Common myeloid progenitor, CD34-positive (primary cell): ENCODE results near the gene GNAS.

ENCODE experiments used
- CTCF ChIA-PET: fragments of 350-600 bp; sonication (Branson Sonifier 250); formaldehyde crosslinking; loops from one replicate; lab custom pipeline; 2021; ENCODE audit warnings: antibody characterized with exemption; lab: Charles Lee
- POLR2A ChIA-PET: fragments of 350-600 bp; sonication (Branson Sonifier 250); formaldehyde crosslinking; loops from one replicate; lab custom pipeline; 2021; ENCODE audit warnings: antibody characterized with exemption; lab: Charles Lee
- DNase-seq, 3 donors: peaks; one replicate each; pipeline versions ENCODE4 v3.0.0 to v3.0.0-alpha.2; 2013
- H3K27ac ChIP-seq, 2 experiments: 1 replicate in 1 of 2; 2 replicates in 1 of 2; pipeline ENCODE4 v1.7.0; 2013; ENCODE audit warnings: inconsistent platforms in 2 of 2, low read length in 2 of 2, mild to moderate bottlenecking in 2 of 2, low read depth in 1 of 2, moderate library complexity in 1 of 2; ENCODE audit not compliant: severe bottlenecking in 2 of 2, insufficient read depth in 1 of 2, poor library complexity in 1 of 2
- H3K27me3 ChIP-seq, 5 experiments: replicated peaks in 2 of 5; 1 replicate in 3 of 5; 2 replicates in 2 of 5; pipeline versions ENCODE4 v1.6.1 to v1.7.0; 2013; ENCODE audit warnings: low read length in 4 of 5, mild to moderate bottlenecking in 2 of 5, moderate library complexity in 2 of 5, inconsistent platforms in 1 of 5; ENCODE audit not compliant: insufficient read depth in 5 of 5, control insufficient read depth in 4 of 5
- H3K36me3 ChIP-seq, 4 experiments: 1 replicate in 2 of 4; 2 replicates in 2 of 4; pipeline versions ENCODE4 v1.6.1 to v1.7.0; 2013; ENCODE audit warnings: low read length in 3 of 4, control low read depth in 1 of 4, mild to moderate bottlenecking in 1 of 4; ENCODE audit not compliant: control insufficient read depth in 4 of 4, insufficient read depth in 4 of 4
- H3K4me1 ChIP-seq, 4 experiments: 1 replicate in 3 of 4; 2 replicates in 1 of 4; pipeline versions ENCODE4 v1.6.1 to v1.7.1; 2013; ENCODE audit warnings: low read length in 3 of 4, mild to moderate bottlenecking in 3 of 4, control low read depth in 1 of 4, inconsistent platforms in 1 of 4, moderate library complexity in 1 of 4; ENCODE audit not compliant: control insufficient read depth in 4 of 4, insufficient read depth in 4 of 4; ENCODE audit errors: control extremely low read depth in 1 of 4
- H3K4me3 ChIP-seq, 7 experiments: 1 replicate in 4 of 7; 2 replicates in 3 of 7; pipeline versions ENCODE4 v1.5.1 to v1.7.0; 2013; ENCODE audit warnings: mild to moderate bottlenecking in 7 of 7, low read length in 6 of 7, moderate library complexity in 6 of 7, inconsistent platforms in 2 of 7, low read depth in 2 of 7, control low read depth in 1 of 7; ENCODE audit not compliant: insufficient read depth in 4 of 7, control insufficient read depth in 1 of 7; ENCODE audit errors: extremely low read depth in 1 of 7
- H3K9me3 ChIP-seq, 5 experiments: 1 replicate in 4 of 5; 2 replicates in 1 of 5; pipeline versions ENCODE4 v1.6.1 to v1.7.1; 2013; ENCODE audit warnings: low read length in 4 of 5, mild to moderate bottlenecking in 2 of 5, inconsistent platforms in 1 of 5, low read depth in 1 of 5, moderate library complexity in 1 of 5; ENCODE audit not compliant: control insufficient read depth in 4 of 5, insufficient read depth in 2 of 5; ENCODE audit errors: control extremely low read depth in 1 of 5
- WGBS: methylation state at CpG from one replicate; pipeline ENCODE4 v1.1.5; 2013; ENCODE audit not compliant: insufficient coverage; 5-methylcytosine and 5-hydroxymethylcytosine counted together

The GNAS gene

GRCh38 chr20:58811334-58811733, 41.2 kb upstream of the GNAS start:
- no peak overlapping the region for H3K27ac ChIP-seq
- WGBS = 93% methylated on average over 8 of the region's 13 CpGs
- ChIA-PET POLR2A (no interaction called here), CTCF (no interaction called here)
- peaks cover 0 to 5% (median 0%) of the 10 kb centered on the region in 5 experiments for H3K9me3 ChIP-seq
- no peak overlapping the region for H3K4me3 ChIP-seq
- DNase-seq = no peak
- H3K36me3 ChIP-seq = no peaks in the 10 kb centered on the region
- H3K4me1 ChIP-seq = no peaks in the 10 kb centered on the region
- H3K27me3 ChIP-seq = peaks cover 0 to 12% (median 3%) of the 10 kb centered on the region in 5 experiments

- H3K4me1 ChIP-seq = no peaks in the 10 kb centered on the region
- H3K9me3 ChIP-seq = peaks cover 0 to 5% (median 0%) of the 10 kb centered on the region in 5 experiments
- no peak overlapping the region for H3K4me3 ChIP-seq
- DNase-seq = no peak
- H3K36me3 ChIP-seq = no peaks in the 10 kb centered on the region
- ChIA-PET POLR2A (no interaction called here), CTCF (no interaction called here)
- peaks cover 0 to 12% (median 3%) of the 10 kb centered on the region in 5 experiments for H3K27me3 ChIP-seq
- WGBS = 95% methylated on average over 8 of the region's 8 CpGs
- no peak overlapping the region for H3K27ac ChIP-seq
These were observed 39.1 kb upstream of the GNAS start for GRCh38 chr20:58813369-58813768.

GRCh38 chr20:58815448-58815847, 37.1 kb upstream of the GNAS start:
- ChIA-PET POLR2A (no interaction called here), CTCF (no interaction called here)
- no peak overlapping the region for H3K4me3 ChIP-seq
- no peaks in the 10 kb centered on the region for H3K4me1 ChIP-seq
- H3K36me3 ChIP-seq = no peaks in the 10 kb centered on the region
- no peak overlapping the region for H3K27ac ChIP-seq
- WGBS = 73% methylated on average over 4 of the region's 11 CpGs
- H3K27me3 ChIP-seq = peaks cover 0 to 3% (median 0%) of the 10 kb centered on the region in 5 experiments
- H3K9me3 ChIP-seq = peaks cover 0 to 5% (median 0%) of the 10 kb centered on the region in 5 experiments
- peak in 1 of 3 donors; percentile 9 for DNase-seq

GRCh38 chr20:58816051-58816450, 36.5 kb upstream of the GNAS start:
- ChIA-PET POLR2A (no interaction called here), CTCF (no interaction called here)
- H3K27me3 ChIP-seq = peaks cover 0 to 3% (median 0%) of the 10 kb centered on the region in 5 experiments

GRCh38 chr20:58816957-58817651, 35.4 kb upstream of the GNAS start:
- no peak for DNase-seq
- Histone ChIP-seq H3K9me3 (peaks cover 0 to 7% (median 0%) of the 10 kb centered on the region in 5 experiments), H3K4me1 (no peaks in the 10 kb centered on the region), H3K27ac (no peak overlapping the region), H3K36me3 (no peaks in the 10 kb centered on the region), H3K27me3 (peaks cover 0 to 6% (median 0%) of the 10 kb centered on the region in 5 experiments), H3K4me3 (no peak overlapping the region)
- ChIA-PET POLR2A (no interaction called here), CTCF (no interaction called here)
- 94% methylated on average over 27 of the region's 30 CpGs for WGBS

More at GRCh38 chr20:58816051-58816450, 36.5 kb upstream of the GNAS start:
- no peaks in the 10 kb centered on the region for H3K4me1 ChIP-seq
- H3K9me3 ChIP-seq = peaks cover 0 to 7% (median 0%) of the 10 kb centered on the region in 5 experiments
- no peak for DNase-seq
- H3K27ac ChIP-seq = no peak overlapping the region
- H3K36me3 ChIP-seq = no peaks in the 10 kb centered on the region
- WGBS = 100% methylated on average over 10 of the region's 10 CpGs
- H3K4me3 ChIP-seq = no peak overlapping the region

GRCh38 chr20:58817748-58818147, 34.8 kb upstream of the GNAS start:
- H3K4me1 ChIP-seq = no peaks in the 10 kb centered on the region
- H3K9me3 ChIP-seq = peaks cover 0 to 4% (median 0%) of the 10 kb centered on the region in 5 experiments
- H3K27me3 ChIP-seq = peaks cover 0 to 3% (median 0%) of the 10 kb centered on the region in 5 experiments
- POLR2A ChIA-PET = no interaction called here
- no peak overlapping the region for H3K27ac ChIP-seq
- no peak for DNase-seq
- CTCF ChIA-PET = no interaction called here
- H3K36me3 ChIP-seq = no peaks in the 10 kb centered on the region
- H3K4me3 ChIP-seq = no peak overlapping the region
- 97% methylated on average over 9 of the region's 10 CpGs for WGBS

GRCh38 chr20:58818586-58819285, 33.8 kb upstream of the GNAS start:
- no peak for DNase-seq
- peaks cover 0 to 3% (median 0%) of the 10 kb centered on the region in 5 experiments for H3K27me3 ChIP-seq
- no peak overlapping the region for H3K4me3 ChIP-seq
- no peaks in the 10 kb centered on the region for H3K4me1 ChIP-seq
- 90% methylated on average over 5 of the region's 8 CpGs for WGBS
- CTCF ChIA-PET = no interaction called here
- peaks cover 0 to 2% (median 0%) of the 10 kb centered on the region in 5 experiments for H3K9me3 ChIP-seq
- no peaks in the 10 kb centered on the region for H3K36me3 ChIP-seq
- POLR2A ChIA-PET = no interaction called here
- no peak overlapping the region for H3K27ac ChIP-seq
